GM18517 (cell line): Measurements from ENCODE around the gene TM2D1.
A peak's percentile ranks its signal among the peaks of the same experiment; 100 is the strongest.
"Not testable (repeated sequence)": the region's sequence is repeated elsewhere in the genome, so short reads cannot be mapped to it uniquely, and the experiment has no call there.

Experiments used
- ATAC-seq: cut with Tn5 transposase; IDR thresholded peaks from one replicate; pipeline ENCODE4 v1.9.1; 2021; ENCODE audit warnings: mild to moderate bottlenecking, moderate library complexity; ENCODE audit not compliant: unreplicated experiment

TM2D1 gene

DNA sequence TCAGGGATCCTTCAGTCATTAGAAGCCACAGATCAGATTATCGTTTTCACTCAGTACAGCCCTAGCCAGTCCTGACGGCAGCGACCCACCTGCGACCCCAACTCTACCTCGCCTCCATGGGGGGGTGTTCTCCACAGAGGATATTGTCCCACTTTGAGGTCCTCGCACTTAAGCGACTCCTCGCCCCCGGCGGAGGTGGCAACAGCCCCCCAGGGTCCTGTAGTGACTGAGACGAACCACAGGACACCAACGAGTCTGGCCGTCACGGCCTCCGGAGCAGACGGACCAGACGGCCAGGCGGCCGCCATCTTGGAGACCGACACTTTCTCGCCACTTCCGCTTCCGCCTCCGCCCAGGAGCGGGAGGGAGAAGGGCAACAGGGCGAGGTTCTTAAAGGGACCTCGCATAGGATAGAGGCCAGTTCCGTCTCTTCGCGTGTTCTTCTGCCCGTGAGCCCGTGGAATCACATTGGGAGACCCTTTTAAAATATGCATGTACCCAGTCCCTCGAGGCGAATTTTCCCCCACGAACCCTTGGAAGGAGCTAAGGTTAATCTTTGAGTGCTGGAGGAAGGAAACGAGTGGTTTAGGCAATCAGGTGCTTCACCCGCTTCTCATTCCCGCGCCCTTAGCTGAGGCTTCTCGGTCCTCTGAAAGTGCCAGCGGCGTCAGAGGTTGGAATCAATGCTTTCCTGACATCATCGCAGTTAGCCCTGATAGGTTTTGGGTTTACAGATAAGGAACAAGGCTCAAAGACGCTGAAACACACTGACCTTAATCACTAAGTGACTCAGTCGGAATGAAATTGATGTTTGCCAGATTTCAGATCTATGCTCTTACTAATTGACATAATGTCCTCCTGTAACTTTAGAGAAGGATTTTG lies at the start of gene TM2D1:
Gene TM2D1, minus strand, starts transcription at position 329 of the 882 bp plus-strand sequence. Its CDS starts 21 bp downstream, at position 308.
- ATAC-seq = peak; percentile 97

DNA sequence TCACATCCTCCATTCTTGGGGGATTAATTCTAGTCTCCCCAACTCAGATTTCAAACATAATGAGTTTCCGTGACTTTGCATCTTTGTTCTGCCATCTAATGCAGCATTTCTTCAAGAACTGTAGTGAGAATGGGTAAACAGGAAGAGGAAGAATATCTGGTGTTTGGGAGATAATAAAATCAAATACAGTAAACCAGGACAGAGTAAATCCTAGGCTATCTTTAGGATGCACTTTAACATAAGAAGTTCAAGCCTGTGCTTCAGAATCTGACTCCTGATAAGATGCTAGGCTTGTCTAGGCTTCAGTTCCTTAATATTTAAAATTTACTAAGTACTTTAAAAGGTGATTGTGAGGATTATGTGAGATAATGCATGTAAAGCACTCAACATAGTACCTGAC lies 45.2 kb upstream of the TM2D1 start:
- ATAC-seq = no peak

DNA sequence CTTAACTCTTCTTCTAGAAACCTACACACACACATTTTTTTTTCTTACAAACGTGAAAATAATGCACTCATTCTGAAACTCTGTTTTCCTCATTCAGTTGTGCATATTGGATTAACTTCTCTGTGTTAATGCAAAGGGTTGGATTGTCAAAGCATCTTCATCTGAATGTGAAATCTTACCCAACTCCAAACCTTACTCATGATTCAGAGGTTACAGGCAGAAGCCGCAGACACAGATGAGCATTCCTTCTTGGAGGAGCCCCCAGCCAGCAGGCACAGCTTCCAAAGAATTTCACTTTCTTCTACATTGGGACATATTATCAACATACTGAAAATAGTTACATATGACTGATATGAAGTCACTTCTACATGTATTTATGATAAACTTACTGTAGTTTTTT lies 33.0 kb upstream of the TM2D1 start:
- ATAC-seq = no peak

DNA sequence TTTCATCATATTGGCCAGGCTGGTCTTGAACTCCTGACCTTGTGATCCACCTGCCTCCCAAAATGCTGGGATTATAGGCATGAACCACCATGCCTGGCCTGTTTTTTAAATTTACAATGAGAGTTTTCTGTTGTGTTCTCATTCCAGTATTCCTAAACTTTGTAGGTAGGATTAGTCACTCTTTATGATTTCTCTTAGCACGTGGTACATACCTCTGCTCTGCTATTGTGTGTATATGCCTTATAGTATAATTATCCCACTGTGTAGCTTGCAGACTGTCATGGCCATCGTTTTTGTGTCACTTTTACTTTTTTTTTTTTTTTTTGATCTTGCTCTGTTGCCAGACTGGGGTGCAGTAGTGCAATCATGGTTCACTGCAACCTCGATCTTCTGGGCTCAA lies 31.8 kb upstream of the TM2D1 start:
- no peak for ATAC-seq

DNA sequence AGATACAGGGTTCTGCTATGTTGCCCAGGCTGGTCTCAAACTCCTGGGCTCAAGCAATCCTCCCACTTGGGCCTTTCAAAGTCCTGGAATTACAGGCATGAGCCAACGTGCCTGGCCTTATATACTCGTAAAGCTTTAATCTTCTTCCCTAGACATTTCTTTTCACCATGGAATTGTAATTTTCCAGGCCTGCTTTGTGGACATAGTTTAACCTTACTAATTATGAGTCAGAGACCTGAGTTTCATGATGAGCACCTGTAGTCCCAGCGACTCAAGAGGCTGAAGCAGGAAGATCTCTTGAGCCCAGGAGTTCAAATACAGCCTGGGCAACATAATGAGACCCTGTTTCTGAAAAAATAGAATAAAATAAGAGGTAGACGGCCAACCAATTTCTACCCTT lies 29.6 kb upstream of the TM2D1 start:
- no peak for ATAC-seq

DNA sequence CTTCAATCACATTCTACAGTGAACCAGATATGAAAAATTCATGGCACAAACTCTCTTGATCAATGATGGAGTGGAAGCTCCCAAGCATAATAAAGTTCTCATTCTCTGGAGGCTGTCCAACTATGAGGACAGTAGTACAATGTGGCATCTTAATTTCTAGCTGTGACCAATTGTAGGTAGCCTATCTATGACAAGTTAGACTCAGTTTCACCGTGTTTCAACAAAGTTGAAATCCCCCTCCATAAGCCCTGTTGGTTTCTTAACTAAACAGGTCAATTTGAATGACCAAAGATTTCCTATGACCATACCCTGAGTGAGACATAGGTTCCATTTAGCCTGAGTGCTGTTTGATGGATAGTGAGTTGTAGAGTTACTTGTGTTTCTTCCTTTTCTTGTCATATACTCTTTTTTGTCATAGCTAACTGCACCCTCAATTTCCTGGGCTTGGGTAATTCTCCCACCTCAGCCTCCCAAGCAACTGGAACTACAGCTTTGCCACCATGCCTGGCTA lies 29.1 kb upstream of the TM2D1 start:
- no peak for ATAC-seq

DNA sequence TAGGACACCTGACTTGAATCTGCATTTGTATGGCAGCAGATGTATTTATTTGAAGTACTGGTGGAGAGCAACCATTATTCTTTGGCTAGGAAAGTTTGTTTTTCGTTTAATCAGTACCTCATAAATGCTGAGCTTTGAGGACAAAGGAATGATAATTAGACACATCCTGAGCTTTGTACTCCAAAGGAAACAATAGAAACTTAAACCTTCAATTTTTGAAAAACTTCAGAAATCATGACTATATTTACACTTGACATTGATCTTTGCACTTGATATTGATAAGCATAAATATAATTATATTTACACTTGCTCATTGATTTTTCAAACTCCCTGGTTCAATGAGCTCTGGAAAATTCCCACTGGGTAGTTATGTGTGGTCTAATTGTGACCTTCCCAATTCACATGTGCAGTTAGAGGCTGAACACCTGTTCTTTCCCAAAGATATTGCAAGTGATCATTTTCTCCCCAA lies 28.0 kb upstream of the TM2D1 start:
- no peak for ATAC-seq

DNA sequence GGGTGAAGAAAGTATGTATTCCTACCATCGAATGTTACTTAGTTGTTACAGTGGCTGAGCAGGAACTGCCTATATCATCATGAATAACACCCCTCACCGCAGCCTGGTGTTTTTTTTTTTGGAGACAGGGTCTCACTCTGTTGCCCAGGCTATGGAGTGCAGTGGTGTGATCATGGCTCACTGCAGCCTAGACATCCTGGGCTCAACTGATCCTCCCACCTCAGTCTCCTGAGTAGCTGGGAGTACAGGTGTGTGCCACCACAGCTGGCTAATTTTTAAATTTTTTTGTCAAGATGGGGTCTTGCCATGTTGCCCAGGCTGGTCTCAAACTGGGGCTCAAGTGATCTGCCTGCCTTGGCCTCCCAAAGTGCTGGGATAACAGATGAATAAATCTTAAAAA lies 24.6 kb upstream of the TM2D1 start:
- no peak for ATAC-seq

DNA sequence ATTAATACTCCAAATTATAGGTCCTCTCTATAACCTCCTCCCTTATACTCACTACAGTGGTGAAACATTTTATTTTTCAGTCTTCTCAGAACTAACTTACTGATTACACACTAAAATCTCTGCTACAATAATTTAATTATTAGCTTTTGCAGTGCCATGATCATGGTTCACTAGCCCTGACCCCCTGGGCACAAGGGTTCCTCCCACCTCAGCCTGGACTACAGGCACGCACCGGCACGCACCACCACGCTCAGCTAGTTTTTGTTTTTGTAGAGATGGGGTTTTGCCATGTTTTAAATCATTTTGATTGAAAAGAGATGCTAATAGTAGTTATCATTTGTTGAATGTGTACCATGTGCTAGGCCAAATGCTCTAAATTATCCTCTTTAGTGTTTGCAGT lies 23.6 kb upstream of the TM2D1 start:
- ATAC-seq = no peak

DNA sequence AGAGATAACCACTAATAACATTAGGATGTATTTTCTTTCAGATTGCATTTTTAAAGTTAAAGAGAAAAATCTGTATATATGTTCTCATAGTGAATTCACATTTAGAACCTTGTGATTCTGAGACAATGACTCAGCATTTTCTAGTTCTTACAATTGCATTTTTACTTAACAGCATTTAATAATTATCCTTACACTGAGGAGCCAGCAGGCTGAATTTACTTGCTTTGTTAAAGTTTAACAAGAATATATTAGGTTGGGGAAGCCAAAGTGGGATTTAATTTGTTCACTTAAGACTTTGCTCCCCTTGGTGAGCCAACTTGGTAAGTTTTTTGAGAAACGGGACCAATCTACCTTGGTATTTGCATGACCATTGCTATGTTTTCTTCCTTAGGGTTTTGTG lies 21.9 kb upstream of the TM2D1 start:
- ATAC-seq = no peak

DNA sequence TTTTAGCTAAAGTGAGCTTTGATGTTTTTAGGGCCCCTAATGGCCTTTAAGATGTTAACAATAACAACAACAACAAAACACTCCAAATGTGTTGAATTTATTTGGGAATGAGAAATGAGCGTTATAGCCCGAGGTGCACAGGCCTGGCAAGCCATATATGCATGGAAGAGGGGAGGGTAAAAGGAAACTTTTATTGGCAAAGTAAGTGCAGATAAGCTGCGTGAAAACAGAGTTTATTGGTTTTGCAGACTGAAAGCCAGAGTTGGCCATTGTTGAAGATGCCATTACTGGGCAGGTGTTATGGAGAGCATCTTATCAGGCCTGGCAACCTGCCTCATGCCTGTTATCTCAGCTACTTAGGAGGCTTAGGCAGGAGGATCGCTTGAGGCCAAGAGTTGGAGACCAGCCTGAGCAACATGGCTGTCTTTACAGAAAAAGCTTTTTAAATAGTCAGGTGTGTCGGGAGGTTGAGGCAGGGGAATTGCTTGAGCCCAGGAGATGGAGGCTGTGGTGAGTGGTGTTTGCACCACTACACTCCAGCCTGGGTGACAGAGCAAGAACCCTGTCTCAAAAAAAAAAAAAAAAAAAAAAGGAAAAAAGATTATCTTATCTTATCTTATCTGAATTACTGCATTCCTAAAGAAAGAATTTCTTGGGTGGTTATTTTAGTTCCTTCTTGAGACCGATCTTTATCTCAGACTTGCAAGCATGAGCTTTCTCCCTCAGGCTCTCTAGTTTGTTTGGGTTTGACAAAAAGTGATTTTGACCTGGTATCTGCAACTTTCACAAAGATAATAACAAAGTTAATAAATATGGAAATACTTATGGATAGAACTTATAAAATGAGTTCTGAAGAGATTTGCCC lies 19.0 kb upstream of the TM2D1 start:
- ATAC-seq = no peak

DNA sequence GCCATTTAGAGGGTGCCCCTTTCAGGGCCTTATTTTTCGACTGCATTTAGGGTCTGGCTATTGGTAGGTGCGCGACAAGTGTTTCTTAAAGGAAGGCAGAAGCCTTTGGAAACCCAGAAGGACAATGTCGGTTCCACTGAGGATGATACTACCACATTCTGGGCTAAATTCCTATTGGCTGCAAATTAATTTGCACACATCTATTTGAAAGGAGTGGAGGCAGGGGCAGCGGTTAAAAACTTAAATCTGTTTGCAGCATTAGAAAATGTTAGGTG lies 18.4 kb upstream of the TM2D1 start:
- no peak for ATAC-seq

DNA sequence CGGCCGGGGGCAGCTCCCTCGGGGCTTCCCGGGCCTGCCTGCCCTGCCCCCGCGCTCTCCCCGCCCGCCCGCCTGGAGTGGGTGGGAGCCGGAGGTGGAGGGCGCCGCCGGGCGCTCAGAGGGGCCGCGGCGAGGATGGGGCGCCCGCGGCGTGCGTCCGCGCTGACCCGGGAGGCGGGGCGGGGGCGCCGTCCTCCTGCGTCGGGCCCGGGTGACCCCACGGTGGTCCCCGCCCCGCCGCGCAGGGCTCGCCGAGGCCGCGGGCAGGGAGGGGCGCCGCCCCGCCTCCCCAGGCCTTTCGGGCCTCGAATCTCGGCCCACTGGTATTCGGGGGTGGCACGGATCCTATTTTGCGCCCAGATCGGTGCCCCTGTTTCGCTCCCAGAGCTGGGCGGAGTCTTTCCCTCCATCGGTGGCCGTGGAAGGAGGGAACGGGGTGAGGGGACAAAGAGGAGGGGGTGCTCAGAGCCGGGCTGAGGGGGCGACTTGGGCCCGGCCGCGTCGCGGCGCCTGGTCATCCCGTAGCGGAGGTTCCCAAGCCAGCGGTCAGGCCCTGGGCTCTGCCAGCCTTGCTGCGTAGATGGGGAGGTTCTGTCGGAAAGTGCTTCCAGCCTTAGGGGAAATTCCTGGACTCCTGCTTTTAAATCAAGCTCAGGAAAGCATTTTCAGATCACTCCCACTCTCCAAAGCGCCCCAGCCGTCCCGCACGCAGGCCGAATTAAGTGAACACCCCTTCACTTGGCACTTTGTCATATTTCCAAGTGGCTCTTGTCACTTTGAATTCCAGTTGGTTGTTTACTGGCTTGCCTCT lies 17.9 kb upstream of the TM2D1 start:
- ATAC-seq = peak; percentile 54

DNA sequence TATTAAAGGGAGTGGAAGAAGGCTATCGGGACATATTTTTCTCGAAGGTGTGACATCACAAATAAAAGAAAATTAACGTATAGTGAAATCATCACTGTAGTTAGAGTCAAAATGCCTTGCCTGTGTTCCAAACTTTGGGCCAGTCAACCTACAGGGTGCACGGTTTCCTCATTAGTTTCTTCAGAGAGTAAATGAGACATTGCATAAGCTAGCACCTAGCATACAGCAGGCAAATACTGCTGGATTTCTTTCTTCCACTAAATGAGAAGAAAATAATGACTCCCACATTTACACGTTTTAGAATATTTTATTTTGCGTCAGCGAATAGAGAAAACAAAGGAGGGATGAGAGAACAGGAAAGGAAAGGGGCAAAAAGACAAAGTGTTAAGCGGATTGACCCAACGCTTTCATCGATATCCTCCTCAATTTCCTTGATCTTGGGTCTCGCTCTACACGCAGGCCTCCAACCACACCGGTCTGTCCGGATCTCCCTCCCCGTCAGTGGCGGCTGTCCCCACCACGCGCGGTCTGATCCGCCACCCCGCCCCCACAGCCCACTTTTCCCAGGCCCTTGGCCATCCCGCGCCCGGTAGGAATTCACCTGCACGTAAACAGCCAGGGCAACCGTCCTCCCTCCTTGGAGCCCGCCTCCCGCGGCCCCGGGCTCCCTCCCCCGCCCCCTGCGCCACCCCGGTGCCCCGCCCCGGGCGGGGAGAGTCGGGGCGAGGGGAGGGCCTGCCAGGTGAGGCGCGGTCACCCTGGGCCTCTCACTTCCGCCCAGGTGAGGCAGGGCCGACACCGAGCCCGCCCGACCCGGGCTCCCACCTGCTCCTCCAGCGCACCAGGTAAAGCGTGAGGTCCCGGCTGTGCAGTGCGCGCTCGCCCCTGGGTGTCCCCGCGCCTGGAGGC lies 17.0 kb upstream of the TM2D1 start, which contains the start of gene PATJ:
Gene PATJ, plus strand, starts transcription at position 770 of the 909 bp plus-strand sequence. CDS start 20,413 bp downstream, outside the sequence.
- peak; percentile 72 for ATAC-seq

DNA sequence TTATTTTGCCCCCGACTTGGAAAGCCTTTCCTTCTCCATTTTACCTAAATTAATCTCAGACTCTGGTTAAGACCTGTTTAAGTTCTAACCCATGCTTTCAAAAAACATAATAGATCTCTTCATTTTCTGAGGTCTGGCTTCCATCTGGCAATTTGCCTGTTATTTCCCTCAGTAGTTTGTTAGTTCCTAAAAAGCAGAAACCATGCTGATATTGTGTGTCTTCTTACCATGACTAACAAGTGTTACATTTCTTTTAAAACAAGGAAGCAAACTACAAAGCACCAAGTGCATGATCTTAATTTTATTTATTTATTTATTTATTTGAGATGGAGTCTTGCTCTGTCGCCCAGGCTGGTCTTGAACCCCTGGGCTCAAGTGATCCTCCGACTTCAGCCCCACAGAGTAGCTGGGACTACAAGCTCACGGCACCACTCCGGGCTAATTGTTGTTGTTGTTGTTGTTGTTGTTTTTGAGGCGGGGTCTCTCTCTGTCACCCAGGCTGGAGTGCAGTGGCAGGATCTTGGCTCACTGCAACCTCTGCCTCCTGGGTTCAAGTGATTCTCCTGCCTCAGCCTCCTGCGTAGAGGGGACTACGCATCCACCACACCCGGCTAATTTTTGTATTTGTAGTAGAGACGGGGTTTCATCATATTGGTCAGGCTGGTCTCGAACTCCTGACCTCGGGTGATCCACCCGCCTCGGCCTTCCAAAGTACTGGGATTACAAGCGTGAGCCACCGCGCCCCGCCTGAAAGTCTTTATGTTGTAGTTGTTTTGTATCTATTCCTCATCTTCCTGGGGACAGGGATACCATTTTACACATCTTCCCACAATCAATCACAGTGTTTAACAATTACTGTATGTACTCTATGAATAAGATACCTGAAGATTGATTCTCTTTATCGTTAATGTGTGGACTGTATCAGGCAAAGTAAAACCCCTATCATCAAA lies 16.1 kb upstream of the TM2D1 start:
- ATAC-seq = no peak

DNA sequence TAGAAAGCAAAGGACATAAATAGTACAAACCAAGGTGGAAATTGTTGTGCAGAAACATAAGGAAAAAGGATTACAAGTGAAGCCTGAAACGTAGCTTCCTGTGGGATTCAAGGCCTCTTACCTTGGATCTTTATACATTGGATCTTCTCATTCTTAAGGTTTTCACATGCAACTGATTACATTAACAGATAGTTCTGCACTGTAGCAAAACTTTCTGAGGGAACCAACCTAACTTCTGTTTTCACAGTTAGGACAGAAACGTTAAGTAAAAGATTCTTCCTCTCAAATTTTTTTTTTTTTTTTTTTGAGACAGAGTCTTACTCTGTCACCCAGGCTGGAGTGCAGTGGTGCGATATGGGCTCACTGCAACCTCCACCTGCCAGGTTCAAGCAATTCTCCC lies 7.8 kb upstream of the TM2D1 start:
- no peak for ATAC-seq

DNA sequence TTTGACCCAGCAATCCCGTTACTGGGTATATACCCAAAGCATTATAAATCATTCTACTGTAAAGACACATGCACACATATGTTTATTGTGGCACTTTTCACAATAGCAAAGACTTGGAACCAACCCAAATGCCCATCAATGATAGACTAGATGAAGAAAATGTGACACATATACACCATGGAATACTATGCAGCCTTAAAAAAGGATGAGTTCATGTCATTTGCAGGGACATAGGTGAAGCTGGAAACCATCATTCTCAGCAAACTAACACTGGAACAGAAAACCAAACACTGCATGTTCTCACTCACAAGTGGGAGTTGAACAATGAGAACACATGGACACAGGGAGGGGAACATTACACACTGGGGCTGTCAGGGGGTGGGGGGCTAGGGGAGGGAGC lies 5.7 kb upstream of the TM2D1 start:
- ATAC-seq = not testable (repeated sequence)

DNA sequence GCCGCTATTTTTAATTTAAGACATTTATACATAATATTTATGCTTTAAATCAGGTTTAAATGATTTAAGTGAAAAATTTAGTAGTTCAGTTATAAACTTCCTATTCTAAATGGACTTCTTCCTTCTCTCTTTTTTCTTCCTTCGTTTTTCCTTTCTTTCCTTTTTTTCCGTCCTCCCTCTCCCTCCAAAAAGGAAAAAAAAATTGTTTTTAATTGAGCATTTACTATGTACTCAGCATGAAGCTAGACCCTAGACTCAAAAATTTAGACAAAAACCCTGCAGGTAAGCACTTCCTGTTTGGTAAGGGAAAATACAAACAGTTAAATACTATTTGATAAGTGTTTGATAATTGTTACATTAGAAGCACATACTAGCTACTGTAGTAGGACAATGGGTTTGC lies 2.6 kb upstream of the TM2D1 start:
- ATAC-seq = no peak

DNA sequence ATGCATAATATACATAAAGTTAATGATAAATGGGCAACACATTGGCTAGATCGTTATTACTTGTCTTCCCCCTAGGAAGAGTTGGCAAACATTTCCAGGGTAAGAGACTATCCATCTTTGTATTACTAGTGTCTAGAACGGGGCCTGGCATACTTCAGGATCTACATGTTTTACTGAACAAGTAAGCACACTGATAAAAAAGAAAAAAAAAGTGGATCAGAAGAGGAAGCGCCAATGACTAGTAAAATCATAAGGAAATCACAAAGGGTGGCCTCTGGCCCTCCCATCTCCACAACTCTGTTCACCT lies 482 bp downstream of the TM2D1 start:
- ATAC-seq = no peak
